HG03460 (cell line): ENCODE results near the gene PTPRH.
"Not testable (repeated sequence)": the region's sequence is repeated elsewhere in the genome, so short reads cannot be mapped to it uniquely, and the experiment has no call there.

Experiments
- ATAC-seq: cut with Tn5 transposase; IDR thresholded peaks from one replicate; pipeline ENCODE4 v1.9.1; 2021; ENCODE audit not compliant: unreplicated experiment

PTPRH gene

GRCh38 chr19:55160128-55160985, 48.9 kb downstream of the PTPRH start:
- ATAC-seq, result no peak

GRCh38 chr19:55158848-55159749, 50.2 kb downstream of the PTPRH start:
- ATAC-seq, result no peak

GRCh38 chr19:55158423-55158822, 50.9 kb downstream of the PTPRH start:
- no peak for ATAC-seq

- no peak for ATAC-seq
Observed at GRCh38 chr19:55157064-55157908, 52.0 kb downstream of the PTPRH start, which contains the start of gene TNNI3. TSS of gene TNNI3 (minus strand) at chr19:55157732. CDS start at chr19:55157589, 143 bp downstream.

GRCh38 chr19:55156202-55157063, 52.9 kb downstream of the PTPRH start:
- ATAC-seq, result no peak

DNA sequence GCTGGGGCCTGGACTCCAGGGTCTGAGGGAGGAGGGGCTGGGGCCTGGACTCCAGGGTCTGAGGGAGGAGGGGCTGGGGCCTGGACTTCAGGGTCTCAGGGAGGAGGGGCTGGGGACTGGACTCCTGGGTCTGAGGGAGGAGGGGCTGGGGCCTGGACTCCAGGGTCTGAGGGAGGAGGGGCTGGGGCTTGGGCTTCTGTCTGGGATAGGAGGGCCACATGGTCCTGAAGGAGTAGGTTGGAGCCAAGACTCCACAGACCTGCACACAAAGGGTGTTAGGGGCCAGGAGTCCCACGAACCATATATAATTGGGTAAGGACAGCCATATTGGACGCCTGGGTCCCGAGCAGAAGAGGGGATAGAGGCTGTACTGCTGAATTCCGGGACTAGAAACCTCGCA, 53.5 kb downstream of the PTPRH start:
- ATAC-seq, result not testable (repeated sequence)

DNA sequence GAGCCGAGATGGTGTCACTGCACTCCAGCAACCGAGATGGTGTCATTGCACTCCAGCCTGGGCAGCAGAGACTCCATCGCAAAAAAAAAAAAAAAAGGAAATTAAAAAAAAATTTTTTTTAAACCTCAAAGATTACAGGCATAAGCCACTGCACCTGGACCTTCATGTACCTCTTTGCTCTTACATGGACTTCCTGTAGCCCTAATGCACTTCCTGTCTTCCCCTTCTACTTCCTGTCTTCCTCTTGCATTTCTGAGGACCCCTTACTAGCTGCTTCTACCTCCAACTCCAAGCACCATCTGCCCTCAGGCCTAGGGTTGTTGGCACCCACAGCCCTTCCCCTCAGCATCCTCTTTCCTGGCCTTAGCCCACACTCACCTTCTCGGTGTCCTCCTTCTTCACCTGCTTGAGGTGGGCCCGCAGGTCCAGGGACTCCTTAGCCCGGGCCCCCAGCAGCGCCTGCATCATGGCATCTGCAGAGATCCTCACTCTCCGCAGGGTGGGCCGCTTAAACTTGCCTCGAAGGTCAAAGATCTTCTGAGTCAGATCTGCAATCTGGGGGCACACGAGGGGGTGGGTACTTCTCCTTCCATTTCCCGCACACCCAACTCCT, 55.5 kb downstream of the PTPRH start:
- no peak for ATAC-seq

DNA sequence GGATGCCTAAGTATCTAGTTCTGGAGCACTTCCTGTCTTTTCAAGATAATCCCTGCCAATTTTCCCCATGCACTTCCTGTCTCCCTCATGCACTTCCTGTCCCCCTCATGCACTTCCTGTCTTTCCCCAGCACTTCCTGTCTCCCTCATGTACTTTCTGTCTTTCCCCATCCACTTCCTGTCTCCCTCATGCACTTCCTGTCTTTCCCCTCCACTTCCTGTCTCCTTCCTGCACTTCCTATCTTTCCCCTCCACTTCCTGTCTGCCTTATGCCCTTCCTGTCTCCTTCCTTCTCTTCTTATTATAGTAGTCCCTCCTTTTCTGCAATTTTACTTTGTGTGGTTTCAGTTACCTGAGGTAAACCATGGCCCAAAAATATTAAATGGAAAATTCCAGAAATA, 57.3 kb downstream of the PTPRH start:
- no peak for ATAC-seq

DNA sequence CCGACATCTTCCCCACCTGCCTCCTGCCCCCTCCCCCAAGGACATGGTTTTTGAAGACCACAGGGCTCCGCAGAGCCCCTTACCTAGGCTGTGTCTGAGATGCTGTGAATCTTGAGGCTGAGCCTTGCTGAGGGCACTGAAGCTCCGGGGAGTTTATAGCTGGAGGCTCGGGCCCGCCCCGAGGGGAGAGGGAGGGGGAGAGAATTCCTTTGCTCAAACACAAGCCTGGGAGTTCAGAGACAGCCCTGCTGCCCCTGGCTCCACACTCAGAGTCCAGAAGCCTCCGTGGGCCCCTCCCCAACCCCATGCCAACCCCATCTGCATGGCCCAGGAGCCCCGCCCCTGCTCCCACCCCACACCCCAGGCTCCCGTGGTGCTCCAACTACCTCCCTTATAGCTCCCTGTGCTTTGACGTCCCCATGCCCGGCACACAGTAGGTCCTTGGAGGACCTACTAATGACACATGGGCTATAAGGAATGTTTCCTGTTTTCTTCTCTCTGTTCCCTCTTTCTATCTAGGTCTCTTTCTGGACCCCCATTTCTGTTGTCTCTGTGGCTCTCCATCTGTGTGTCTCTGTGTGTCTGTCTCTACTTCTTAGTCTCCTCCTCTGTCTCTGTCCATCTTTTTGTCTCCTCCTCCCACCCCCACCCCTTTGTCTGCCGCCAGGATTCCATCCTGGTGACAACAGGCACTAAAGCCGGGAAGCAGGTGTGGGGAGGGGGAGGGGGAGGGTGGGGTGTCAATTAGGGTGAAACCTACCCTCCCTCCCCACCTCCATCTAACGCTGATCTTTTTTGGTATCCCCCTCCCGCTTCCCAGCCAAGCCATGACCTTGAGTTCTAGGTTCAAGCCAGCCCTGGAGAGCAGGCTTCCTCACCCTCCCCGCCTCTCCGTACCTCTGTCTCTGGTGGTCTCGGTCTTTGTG, 60.0 kb downstream of the PTPRH start, which contains the start of gene TNNT1:
TNNT1 (minus strand) TSS at position 129 of the 926 bp plus-strand sequence. CDS start 2,049 bp downstream, outside the sequence.
- ATAC-seq, result no peak

- no peak for ATAC-seq
Observed at GRCh38 chr19:55147545-55148251, 61.6 kb downstream of the PTPRH start.

- no peak for ATAC-seq
Observed at GRCh38 chr19:55146705-55147273, 62.5 kb downstream of the PTPRH start.

DNA sequence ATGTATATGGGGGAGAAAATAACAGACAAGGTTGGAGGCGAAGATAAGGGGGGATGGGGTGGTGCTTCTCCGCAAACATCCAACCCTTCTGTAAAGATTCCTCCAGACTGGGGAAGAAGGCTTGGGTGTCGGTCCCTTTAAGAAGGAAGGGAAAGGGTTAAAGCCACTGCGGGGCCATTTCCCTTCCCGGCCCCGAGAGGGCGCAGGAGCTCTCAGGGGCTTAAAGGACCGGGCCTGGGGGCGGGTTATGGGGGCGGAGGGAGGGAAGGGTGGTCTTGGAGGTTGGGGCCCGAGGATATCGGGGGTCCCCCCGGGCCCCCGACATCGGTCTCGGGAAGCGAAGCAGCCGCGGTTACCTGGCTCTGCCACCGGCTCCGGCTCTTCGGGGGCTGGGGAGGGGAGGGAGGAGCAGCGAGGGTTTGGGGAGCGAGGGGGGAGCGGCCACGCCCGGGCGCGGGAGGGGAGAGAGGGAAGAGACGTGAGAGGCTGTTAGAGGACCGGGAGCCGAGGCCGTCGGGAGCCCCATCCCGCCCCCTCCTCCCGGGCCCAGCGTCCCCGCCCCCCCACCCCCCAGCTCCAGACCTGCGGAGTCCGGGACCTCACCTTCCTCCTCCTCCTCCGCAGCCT, 63.1 kb downstream of the PTPRH start:
- no peak for ATAC-seq

DNA sequence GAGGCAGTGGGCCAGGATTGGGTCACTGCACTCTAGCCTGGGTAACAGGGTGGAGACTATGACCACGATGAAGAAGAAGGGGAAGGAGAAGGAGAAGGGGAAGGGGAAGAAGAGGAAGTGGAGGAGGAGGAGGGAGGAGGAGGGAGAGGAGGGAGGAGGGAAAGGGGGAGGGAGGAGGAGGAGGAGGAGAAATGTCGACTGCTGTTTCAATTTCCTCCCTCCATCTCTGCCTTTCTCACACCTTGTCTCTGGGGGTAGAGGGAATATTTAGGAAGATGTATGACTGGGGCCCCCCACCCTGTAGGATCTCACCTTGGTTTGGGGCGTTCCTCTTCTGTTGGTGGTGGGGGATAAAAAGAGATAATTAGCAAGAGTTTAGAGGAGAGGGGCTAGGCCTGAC, 64.1 kb downstream of the PTPRH start:
- no peak for ATAC-seq

DNA sequence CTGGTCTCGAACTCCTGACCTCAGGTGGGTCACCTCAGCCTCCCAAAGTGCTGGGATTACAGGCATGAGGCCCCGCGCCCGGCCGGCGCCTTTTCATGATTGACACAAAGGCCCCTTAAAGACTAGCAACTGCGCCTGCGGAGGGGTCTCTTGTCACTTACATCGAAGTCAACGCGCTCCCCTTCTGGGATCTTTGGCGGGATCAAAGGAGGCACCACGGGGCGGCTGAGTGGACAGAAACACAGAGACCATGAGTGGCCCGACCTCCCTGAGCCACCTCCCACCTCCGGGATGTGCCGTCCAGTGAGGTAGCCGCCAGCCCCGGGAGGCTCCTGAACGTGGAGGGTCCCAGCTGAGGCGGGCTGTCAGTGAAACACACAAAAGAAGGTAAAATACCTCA, 67.6 kb downstream of the PTPRH start:
- no peak for ATAC-seq

GRCh38 chr19:55137915-55138314, 71.4 kb downstream of the PTPRH start:
- no peak for ATAC-seq

DNA sequence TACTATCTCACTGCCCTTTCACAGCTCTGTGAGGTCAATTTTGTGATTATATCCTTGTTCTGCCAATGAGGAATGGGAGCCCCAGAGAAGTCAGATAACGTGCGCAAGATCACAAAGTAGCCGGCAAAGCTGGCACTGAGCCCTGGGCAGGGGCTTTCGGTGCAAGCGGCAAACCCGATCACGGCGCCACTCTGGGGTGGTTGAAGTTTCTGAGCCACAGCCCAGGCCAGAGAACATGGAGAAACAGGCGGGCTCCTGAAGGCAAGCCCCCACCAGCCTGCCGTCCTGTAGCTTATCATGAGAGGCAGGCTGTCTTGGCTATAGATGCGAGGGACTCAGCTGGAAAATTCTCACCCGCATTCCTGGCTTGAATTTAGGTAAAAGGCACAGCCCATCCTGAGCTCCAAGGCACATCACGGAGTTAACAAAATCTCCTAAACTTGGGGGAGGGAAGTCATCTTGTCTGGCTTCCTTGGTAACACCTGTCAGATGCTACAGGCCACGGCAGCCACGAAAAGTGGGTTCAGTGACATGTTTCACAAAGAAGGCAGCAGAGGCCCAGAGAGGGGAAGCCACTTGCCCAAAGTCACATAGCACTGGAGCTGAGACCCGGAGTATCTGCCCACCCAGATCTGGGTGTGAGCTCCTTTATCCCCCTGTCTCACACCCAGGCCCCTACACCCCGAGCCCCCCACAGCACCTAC, 72.8 kb downstream of the PTPRH start:
- no peak for ATAC-seq
